ENCODE results near the gene GSK3B. TPM values are rescaled to one million over a fixed set of nuclear protein-coding genes. Genes with fewer than 3 reads are reported as not detected.

Gene GSK3B
- total and polyA plus RNA-seq, 2 experiments from 2014 or later = 18.1 to 48.8 TPM

DNA sequence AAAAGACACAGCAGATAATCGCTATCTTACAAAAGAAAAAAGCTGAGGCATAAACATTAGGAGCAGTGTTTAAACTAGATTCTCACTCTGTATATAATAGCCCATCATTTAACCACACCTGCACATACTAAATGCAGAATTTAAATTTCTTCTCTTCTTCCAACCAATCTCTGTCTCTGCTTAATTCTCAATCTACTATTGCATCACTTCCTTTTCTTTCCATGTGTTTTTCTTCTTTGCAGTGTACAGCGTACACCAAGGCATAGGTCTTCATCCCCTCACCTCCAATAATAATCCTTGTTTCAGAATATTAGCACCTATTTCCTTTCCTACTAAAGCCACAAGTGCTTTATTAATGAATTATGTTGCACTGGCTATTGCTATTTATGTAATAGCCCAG, 221.5 kb downstream of the GSK3B start:
- no peak overlapping the region for H3K4me3 ChIP-seq
- no peak overlapping the region for H3K27ac ChIP-seq
- no peaks in the 10 kb centered on the region for H4K20me1 ChIP-seq (ENCODE audit: insufficient read depth, poor library complexity, severe bottlenecking)
- H2AFZ ChIP-seq = no peak overlapping the region
- H3K27me3 ChIP-seq = no peaks in the 10 kb centered on the region
- H3K4me1 ChIP-seq (ENCODE audit: insufficient read depth) = no peaks in the 10 kb centered on the region
- no peaks in the 10 kb centered on the region for H3K79me2 ChIP-seq
- no peaks in the 10 kb centered on the region for H3K9me2 ChIP-seq (replicated peaks; ENCODE audit: insufficient read depth)
- H3K36me3 ChIP-seq (replicated peaks; ENCODE audit: insufficient read depth, low read depth) = no peaks in the 10 kb centered on the region
- no peak for TF ChIP-seq EZH2phosphoT487 (IDR thresholded peaks at IDR 0.05; ENCODE audit: low read depth, severe bottlenecking, unreplicated experiment)
- TF ChIP-seq, protein P1, sequence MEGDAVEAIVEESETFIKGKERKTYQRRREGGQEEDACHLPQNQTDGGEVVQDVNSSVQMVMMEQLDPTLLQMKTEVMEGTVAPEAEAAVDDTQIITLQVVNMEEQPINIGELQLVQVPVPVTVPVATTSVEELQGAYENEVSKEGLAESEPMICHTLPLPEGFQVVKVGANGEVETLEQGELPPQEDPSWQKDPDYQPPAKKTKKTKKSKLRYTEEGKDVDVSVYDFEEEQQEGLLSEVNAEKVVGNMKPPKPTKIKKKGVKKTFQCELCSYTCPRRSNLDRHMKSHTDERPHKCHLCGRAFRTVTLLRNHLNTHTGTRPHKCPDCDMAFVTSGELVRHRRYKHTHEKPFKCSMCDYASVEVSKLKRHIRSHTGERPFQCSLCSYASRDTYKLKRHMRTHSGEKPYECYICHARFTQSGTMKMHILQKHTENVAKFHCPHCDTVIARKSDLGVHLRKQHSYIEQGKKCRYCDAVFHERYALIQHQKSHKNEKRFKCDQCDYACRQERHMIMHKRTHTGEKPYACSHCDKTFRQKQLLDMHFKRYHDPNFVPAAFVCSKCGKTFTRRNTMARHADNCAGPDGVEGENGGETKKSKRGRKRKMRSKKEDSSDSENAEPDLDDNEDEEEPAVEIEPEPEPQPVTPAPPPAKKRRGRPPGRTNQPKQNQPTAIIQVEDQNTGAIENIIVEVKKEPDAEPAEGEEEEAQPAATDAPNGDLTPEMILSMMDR (IDR thresholded peaks at IDR 0.05; ENCODE audit: poor library complexity) = no peak
- TF ChIP-seq EZH2 (IDR thresholded peaks at IDR 0.05; ENCODE audit: borderline replicate concordance) = no peak
- H3K4me2 ChIP-seq = no peak overlapping the region
- 100% methylated on average over 2 of the region's 2 CpGs for WGBS (ENCODE audit: low lambda C conversion rate, missing lambda C conversion rate)
- no peak for DNase-seq (ENCODE audit: low spot score)
- no peaks in the 10 kb centered on the region for H3K9me3 ChIP-seq (ENCODE audit: low read depth)

DNA sequence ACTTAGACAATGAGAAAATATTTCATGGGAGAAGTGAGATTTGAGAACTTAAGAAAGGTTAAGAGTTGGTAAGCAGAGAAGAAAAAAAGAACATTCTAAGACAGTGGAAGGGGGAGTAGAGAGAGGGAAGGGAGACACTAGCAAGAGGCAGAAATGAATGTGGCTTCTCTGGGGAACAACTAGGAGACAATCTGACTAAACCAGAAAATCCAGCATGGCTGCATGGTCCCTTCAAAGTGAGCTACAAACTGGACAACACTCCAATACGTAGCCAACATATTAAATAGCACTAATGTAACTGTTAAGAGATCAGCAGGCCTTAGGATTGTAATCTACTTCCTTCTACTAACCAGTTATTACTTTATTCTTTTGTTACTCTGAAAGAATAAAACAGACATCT, 222.7 kb downstream of the GSK3B start:
- no peak overlapping the region for H3K27ac ChIP-seq
- no peak for TF ChIP-seq EZH2 (IDR thresholded peaks at IDR 0.05; ENCODE audit: borderline replicate concordance)
- TF ChIP-seq, protein P1 (IDR thresholded peaks at IDR 0.05; ENCODE audit: poor library complexity) = no peak
- no peak for TF ChIP-seq EZH2phosphoT487 (IDR thresholded peaks at IDR 0.05; ENCODE audit: low read depth, severe bottlenecking, unreplicated experiment)
- H4K20me1 ChIP-seq (ENCODE audit: insufficient read depth, poor library complexity, severe bottlenecking) = no peaks in the 10 kb centered on the region
- H3K4me2 ChIP-seq = no peak overlapping the region
- H3K27me3 ChIP-seq = no peaks in the 10 kb centered on the region
- DNase-seq (ENCODE audit: low spot score) = no peak
- H3K4me1 ChIP-seq (ENCODE audit: insufficient read depth) = no peaks in the 10 kb centered on the region
- no peaks in the 10 kb centered on the region for H3K9me2 ChIP-seq (replicated peaks; ENCODE audit: insufficient read depth)
- no peaks in the 10 kb centered on the region for H3K79me2 ChIP-seq
- H3K9me3 ChIP-seq (ENCODE audit: low read depth) = no peaks in the 10 kb centered on the region
- no peaks in the 10 kb centered on the region for H3K36me3 ChIP-seq (replicated peaks; ENCODE audit: insufficient read depth, low read depth)
- no peak overlapping the region for H2AFZ ChIP-seq
- H3K4me3 ChIP-seq = no peak overlapping the region
- WGBS (ENCODE audit: low lambda C conversion rate, missing lambda C conversion rate) = 83% methylated on average over 1 of the region's 1 CpG

DNA sequence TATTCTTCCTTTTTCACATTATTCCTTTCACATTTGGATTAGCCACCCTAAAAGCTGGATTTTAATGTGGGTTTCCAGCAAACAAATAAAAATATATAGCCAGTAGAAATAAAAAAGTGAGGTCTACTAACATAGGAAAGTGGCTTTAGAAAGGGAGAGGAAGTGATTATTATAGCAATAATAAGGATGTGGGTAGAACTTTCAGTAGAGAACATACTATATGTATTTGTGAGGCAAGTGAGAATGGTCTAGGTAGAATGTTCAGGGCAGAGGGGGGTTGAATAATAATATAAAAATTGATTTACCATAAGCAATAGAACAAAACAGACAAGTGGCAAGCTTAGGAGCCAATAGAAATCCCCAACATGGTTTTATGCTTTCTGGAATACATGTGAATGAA, 223.7 kb downstream of the GSK3B start:
- Histone ChIP-seq H3K27me3 (no peaks in the 10 kb centered on the region), H3K79me2 (no peaks in the 10 kb centered on the region), H4K20me1 (ENCODE audit: insufficient read depth, poor library complexity, severe bottlenecking) (no peaks in the 10 kb centered on the region), H3K9me2 (replicated peaks; ENCODE audit: insufficient read depth) (no peaks in the 10 kb centered on the region), H3K9me3 (ENCODE audit: low read depth) (no peaks in the 10 kb centered on the region), H2AFZ (no peak overlapping the region), H3K27ac (no peak overlapping the region), H3K36me3 (replicated peaks; ENCODE audit: insufficient read depth, low read depth) (no peaks in the 10 kb centered on the region), H3K4me3 (no peak overlapping the region), H3K4me1 (ENCODE audit: insufficient read depth) (no peaks in the 10 kb centered on the region), H3K4me2 (no peak overlapping the region)
- no peak for DNase-seq (ENCODE audit: low spot score)
- TF ChIP-seq EZH2 (IDR thresholded peaks at IDR 0.05; ENCODE audit: borderline replicate concordance) (no peak), EZH2phosphoT487 (IDR thresholded peaks at IDR 0.05; ENCODE audit: low read depth, severe bottlenecking, unreplicated experiment) (no peak)
- TF ChIP-seq, protein P1 (IDR thresholded peaks at IDR 0.05; ENCODE audit: poor library complexity) = no peak

DNA sequence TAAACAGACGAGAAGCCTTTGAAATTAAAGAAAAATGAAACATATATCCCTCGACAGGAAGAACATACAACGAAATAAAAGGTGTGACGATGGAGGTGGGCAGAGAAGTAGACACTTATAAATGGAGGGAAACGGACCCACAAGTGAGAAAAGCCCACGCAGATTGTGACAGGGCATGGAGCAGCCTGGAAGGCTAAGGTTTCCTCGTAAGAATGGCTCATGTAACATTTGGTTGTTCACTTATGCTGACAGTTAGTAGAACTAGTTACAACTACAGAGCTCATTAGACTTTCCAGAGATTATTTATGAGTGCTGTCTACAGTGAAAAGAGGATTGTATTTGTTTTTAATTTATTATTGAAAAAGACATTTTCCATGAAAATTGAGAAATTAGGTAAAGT, 229.8 kb downstream of the GSK3B start:
- Histone ChIP-seq H3K4me2 (no peak overlapping the region), H3K9me2 (replicated peaks; ENCODE audit: insufficient read depth) (no peaks in the 10 kb centered on the region), H3K79me2 (no peaks in the 10 kb centered on the region), H3K27me3 (no peaks in the 10 kb centered on the region), H3K9me3 (ENCODE audit: low read depth) (no peaks in the 10 kb centered on the region), H3K4me1 (ENCODE audit: insufficient read depth) (no peaks in the 10 kb centered on the region), H3K4me3 (no peak overlapping the region), H3K36me3 (replicated peaks; ENCODE audit: insufficient read depth, low read depth) (no peaks in the 10 kb centered on the region), H2AFZ (no peak overlapping the region), H3K27ac (no peak overlapping the region), H4K20me1 (ENCODE audit: insufficient read depth, poor library complexity, severe bottlenecking) (no peaks in the 10 kb centered on the region)
- no peak for TF ChIP-seq EZH2 (IDR thresholded peaks at IDR 0.05; ENCODE audit: borderline replicate concordance)
- no peak for DNase-seq (ENCODE audit: low spot score)
- 96% methylated on average over 7 of the region's 7 CpGs for WGBS (ENCODE audit: low lambda C conversion rate, missing lambda C conversion rate)

Data from hepatocyte (in vitro differentiated cells).